GM12891 (cell line): ENCODE measurements around the gene TSHZ2.

ENCODE experiments used
- PAX5 ChIP-seq: IDR thresholded peaks from 2 replicates; pipeline ENCODE4 v1.6.1; 2011; ENCODE audit warnings: low read length, moderate library complexity, mild to moderate bottlenecking; ENCODE audit not compliant: insufficient read depth, severe bottlenecking
- POLR2A ChIP-seq: IDR thresholded peaks from 2 replicates; pipeline ENCODE4 v1.6.1; 2011; ENCODE audit warnings: low read depth, low read length, control low read depth
- POLR2AphosphoS5 ChIP-seq: IDR thresholded peaks from 2 replicates; pipeline ENCODE4 v1.6.1; 2011; ENCODE audit warnings: low read depth, low read length, control low read depth
- POU2F2 ChIP-seq: IDR thresholded peaks from 2 replicates; pipeline ENCODE4 v1.6.1; 2011; ENCODE audit warnings: low read depth, mild to moderate bottlenecking, control low read depth, low read length, moderate library complexity
- SPI1 ChIP-seq: IDR thresholded peaks from 2 replicates; pipeline ENCODE4 v1.6.1; 2011; ENCODE audit warnings: low read depth, low read length, control low read depth
- TAF1 ChIP-seq: IDR thresholded peaks from 2 replicates; pipeline ENCODE4 v1.6.1; 2011; ENCODE audit warnings: low read depth, low read length, control low read depth

- TF ChIP-seq POLR2AphosphoS5 (no peak), POLR2A (no peak), PAX5 (no peak), POU2F2 (no peak), TAF1 (no peak), SPI1 (no peak)
Observed at GRCh38 chr20:53057579-53057978, 85.4 kb downstream of the TSHZ2 start.
